Activated T-cell treated with anti-CD3 and anti-CD28 coated beads, Interleukin-2, amount 50 U/mL, for 72 hours (primary cell): ENCODE results near the gene ZNRF1. TPM values are rescaled to one million over a fixed set of nuclear protein-coding genes. Genes with fewer than 3 reads are reported as not detected.

Source experiments
- ATAC-seq, 2 donors: fragments of 150-1000 bp; cut with Tn5 transposase; replicated peaks in 1 of 2; 2 replicates each; pipeline ENCODE4 v1.10.0; 2021; ENCODE audit warnings: moderate library complexity in 2 of 2, mild to moderate bottlenecking in 1 of 2
- DNase-seq, 2 donors: peaks; one replicate each; pipeline ENCODE4 v3.0.0; 2021 to 2022; ENCODE audit warnings: mixed read lengths in 1 of 2
- H3K27ac Mint-ChIP-seq: one replicate; pipeline ENCODE4 v1.8.0; 2022; ENCODE audit warnings: mild to moderate bottlenecking, moderate library complexity, mixed read lengths
- H3K27me3 Mint-ChIP-seq: one replicate; pipeline ENCODE4 v1.8.0; 2022; ENCODE audit warnings: low read depth, mixed read lengths
- H3K36me3 Mint-ChIP-seq, 2 donors: one replicate each; pipeline ENCODE4 v1.8.0; 2022; ENCODE audit warnings: mixed read lengths in 2 of 2, mild to moderate bottlenecking in 1 of 2; ENCODE audit not compliant: insufficient read depth in 2 of 2
- H3K4me1 Mint-ChIP-seq: one replicate; pipeline ENCODE4 v1.8.0; 2022; ENCODE audit warnings: low read depth, mixed read lengths
- H3K4me3 Mint-ChIP-seq, 2 donors: one replicate each; pipeline ENCODE4 v1.8.0; 2022; ENCODE audit warnings: mild to moderate bottlenecking in 2 of 2, mixed read lengths in 2 of 2, moderate library complexity in 2 of 2
- H3K9me3 Mint-ChIP-seq, 2 donors: one replicate each; pipeline ENCODE4 v1.8.0; 2022; ENCODE audit warnings: mixed read lengths in 2 of 2
- total RNA-seq, 2 donors: library from RNA; stranded (reverse); gene quantifications; one replicate each; pipeline ENCODE4 v1.2.3, GENCODE V29; 2022

The ZNRF1 gene
- total RNA-seq, 2 donors from 2014 or later, result 42.9 to 69.1 TPM

DNA sequence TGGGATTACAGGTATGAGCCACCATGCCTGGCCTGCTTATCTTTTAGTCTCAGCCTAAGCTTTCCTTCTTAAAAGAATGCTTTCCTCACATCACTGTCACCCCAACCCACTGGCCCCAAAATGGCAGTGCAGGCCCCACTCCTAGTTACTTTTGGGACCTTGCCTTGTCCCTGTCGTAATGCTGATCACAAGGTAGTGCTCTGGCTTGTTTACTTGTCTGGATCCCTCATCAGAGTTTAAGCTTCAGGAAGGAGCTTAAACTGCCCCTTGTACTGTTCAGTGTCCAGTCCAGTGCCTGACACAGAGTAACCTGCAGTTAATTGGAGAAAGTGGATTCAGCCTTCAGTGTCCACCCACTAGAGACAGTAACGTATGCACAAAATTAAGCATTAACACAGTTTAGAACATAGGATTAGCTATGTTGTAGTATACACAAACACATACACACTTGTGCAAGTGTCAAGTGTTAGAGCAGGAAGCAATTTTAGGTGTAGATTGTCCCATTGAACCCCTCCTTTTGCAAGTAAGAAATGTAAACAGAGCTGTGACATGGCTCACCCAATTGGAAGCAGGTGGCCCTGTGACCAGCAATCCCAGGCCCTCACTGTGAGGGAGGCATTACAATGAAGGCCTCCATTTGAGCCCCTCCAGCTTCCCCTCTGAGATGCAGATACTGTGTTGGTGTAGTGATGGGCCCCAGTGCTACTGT lies 73.6 kb downstream of the ZNRF1 start:
- Mint-ChIP-seq H3K4me1 (peaks cover 48% of the 10 kb centered on the region), H3K36me3 (peaks cover 0 to 3% of the 10 kb centered on the region in 2 donors), H3K27me3 (no peaks in the 10 kb centered on the region), H3K4me3 (no peak overlapping the region), H3K27ac (no peak overlapping the region), H3K9me3 (peaks cover 0 to 3% of the 10 kb centered on the region in 2 donors)
- ATAC-seq (no peak), DNase-seq (no peak)

GRCh38 chr16:75073545-75074303 lies 74.9 kb downstream of the ZNRF1 start:
- peak overlapping the region; percentile 84 for H3K27ac Mint-ChIP-seq
- DNase-seq (no peak), ATAC-seq (no peak)
- H3K4me1 Mint-ChIP-seq, result peaks cover 54% of the 10 kb centered on the region
- peaks cover 0 to 6% of the 10 kb centered on the region in 2 donors for H3K9me3 Mint-ChIP-seq
- peaks cover 7 to 9% of the 10 kb centered on the region in 2 donors for H3K36me3 Mint-ChIP-seq
- H3K4me3 Mint-ChIP-seq, result peak overlapping the region; percentile 13 to 74
- H3K27me3 Mint-ChIP-seq, result no peaks in the 10 kb centered on the region

GRCh38 chr16:75074304-75074793 lies 75.5 kb downstream of the ZNRF1 start:
- H3K36me3 Mint-ChIP-seq, result peaks cover 9 to 11% of the 10 kb centered on the region in 2 donors
- ATAC-seq (no peak), DNase-seq (no peak)
- no peaks in the 10 kb centered on the region for H3K27me3 Mint-ChIP-seq
- peak overlapping the region; percentile 84 for H3K27ac Mint-ChIP-seq
- H3K4me1 Mint-ChIP-seq, result peaks cover 54% of the 10 kb centered on the region
- peak overlapping the region; percentile 13 to 74 for H3K4me3 Mint-ChIP-seq
- peaks cover 0 to 6% of the 10 kb centered on the region in 2 donors for H3K9me3 Mint-ChIP-seq

DNA sequence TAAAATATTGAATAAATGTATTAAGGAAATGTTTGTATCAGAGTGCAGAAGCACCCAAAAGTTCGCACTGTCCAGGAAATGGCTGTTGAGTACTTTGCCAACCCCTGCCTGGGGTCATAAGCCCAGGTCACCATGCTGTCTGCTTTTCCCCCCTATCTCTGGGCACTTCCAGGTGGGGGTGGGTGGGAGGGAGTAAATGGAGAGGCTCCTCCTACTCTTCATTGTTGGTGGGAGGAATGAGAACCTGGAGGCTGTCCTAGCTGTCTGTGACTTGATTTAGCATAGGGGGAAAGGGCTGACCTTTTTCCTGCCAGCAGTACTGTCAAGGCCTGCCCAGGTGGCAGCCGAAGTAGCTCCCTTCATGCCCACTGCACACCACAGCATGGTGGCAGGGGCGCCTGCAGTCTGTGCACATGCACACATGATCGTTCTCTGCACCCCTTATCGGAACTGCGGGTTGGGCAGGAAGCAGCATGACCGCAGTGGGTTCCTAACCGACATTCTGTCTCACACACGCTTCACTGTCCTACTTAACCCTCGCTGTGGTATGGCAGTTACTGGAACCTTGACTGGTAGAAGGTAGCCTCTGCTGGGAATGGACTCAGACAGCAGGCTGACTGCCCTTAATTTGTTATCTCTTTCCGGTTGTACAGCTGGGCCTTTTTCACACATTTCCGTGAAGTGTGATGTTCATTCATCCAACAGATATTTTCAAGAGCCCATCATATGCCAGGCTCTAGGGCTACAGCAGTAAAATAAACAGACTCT lies 76.3 kb downstream of the ZNRF1 start:
- DNase-seq (peak; percentile 89), ATAC-seq (peak; percentile 95 to 99)
- Mint-ChIP-seq H3K9me3 (peaks cover 0 to 6% of the 10 kb centered on the region in 2 donors), H3K27ac (peak overlapping the region; percentile 95), H3K4me1 (peaks cover 54% of the 10 kb centered on the region), H3K36me3 (peaks cover 9 to 11% of the 10 kb centered on the region in 2 donors), H3K4me3 (peak overlapping the region; percentile 73 to 83), H3K27me3 (no peaks in the 10 kb centered on the region)

DNA sequence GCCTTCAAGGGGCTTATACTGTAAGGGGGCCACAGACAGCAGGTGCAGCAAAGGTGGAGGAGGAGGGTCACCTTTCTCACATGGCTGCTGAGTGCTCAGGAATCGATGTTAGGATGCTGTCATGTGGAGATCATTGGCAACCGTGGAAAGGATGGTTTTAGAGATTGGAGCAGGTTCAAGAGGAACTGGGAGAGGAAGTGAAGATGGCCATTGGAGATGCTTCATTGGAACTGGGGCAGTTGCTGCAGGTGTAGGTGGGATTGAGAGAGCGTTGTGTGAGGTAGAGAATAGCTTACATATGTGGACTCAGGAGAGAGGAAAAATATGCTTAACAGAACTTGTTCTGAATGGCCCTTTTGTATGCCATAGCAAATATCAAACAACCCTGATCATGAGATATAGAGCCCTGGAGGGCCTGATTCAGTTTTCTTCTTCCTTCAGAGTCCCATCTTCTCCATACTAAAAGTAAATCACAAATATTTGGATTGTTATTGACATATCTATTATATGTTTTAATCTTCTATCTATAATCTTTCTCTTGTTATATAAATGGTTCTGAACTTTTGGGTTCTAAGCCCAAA lies 77.0 kb downstream of the ZNRF1 start:
- Mint-ChIP-seq H3K27me3 (no peaks in the 10 kb centered on the region), H3K4me1 (peaks cover 49% of the 10 kb centered on the region), H3K9me3 (peaks cover 0 to 6% of the 10 kb centered on the region in 2 donors), H3K27ac (peak overlapping the region; percentile 95), H3K4me3 (peak overlapping the region; percentile 73 to 83), H3K36me3 (peaks cover 9 to 11% of the 10 kb centered on the region in 2 donors)
- ATAC-seq (no peak), DNase-seq (no peak)

- H3K27me3 Mint-ChIP-seq, result no peaks in the 10 kb centered on the region
- H3K9me3 Mint-ChIP-seq, result peaks cover 0 to 6% of the 10 kb centered on the region in 2 donors
- H3K4me1 Mint-ChIP-seq, result peaks cover 41% of the 10 kb centered on the region
- H3K27ac Mint-ChIP-seq, result no peak overlapping the region
- ATAC-seq (no peak), DNase-seq (no peak)
- H3K4me3 Mint-ChIP-seq, result no peak overlapping the region
- H3K36me3 Mint-ChIP-seq, result peaks cover 9 to 11% of the 10 kb centered on the region in 2 donors
These were observed 80.1 kb downstream of the ZNRF1 start for GRCh38 chr16:75078886-75079285.

DNA sequence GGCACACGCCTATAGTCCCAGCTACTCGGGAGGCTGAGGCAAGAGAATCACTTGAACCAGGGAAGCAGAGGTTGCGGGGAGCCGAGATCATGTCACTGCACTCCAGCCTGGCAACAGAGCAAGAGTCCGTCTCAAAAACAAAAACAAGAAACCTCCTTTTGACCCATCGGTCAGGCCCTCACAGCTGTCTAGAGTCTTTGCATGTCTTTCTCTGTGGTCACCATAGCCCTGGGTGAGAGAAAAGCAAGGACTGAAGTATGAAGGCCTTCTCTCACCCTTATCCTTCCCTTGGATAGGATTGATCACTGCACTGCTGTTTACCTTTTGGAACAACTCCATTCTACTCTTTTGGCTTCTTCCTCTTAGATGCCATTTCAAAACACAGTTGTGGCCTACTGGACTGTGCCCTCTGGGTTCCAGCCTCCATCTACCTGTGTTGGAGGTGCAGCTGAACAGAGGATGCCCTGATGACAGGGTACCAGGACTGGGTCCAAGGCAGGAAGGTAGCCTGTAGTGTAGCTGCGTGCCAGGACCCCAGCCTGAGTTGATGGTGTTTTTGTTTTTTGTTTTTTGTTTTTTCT lies 80.6 kb downstream of the ZNRF1 start:
- H3K9me3 Mint-ChIP-seq, result peaks cover 0 to 6% of the 10 kb centered on the region in 2 donors
- no peak overlapping the region for H3K27ac Mint-ChIP-seq
- H3K4me3 Mint-ChIP-seq, result no peak overlapping the region
- no peaks in the 10 kb centered on the region for H3K27me3 Mint-ChIP-seq
- H3K4me1 Mint-ChIP-seq, result peaks cover 35% of the 10 kb centered on the region
- ATAC-seq (no peak), DNase-seq (no peak)
- peaks cover 9 to 11% of the 10 kb centered on the region in 2 donors for H3K36me3 Mint-ChIP-seq

- H3K4me1 Mint-ChIP-seq, result peaks cover 29% of the 10 kb centered on the region
- no peaks in the 10 kb centered on the region for H3K27me3 Mint-ChIP-seq
- ATAC-seq, result no peak
- no peak overlapping the region for H3K27ac Mint-ChIP-seq
- peaks cover 10 to 11% of the 10 kb centered on the region in 2 donors for H3K36me3 Mint-ChIP-seq
- H3K9me3 Mint-ChIP-seq, result peaks cover 0 to 6% of the 10 kb centered on the region in 2 donors
- no peak overlapping the region for H3K4me3 Mint-ChIP-seq
- DNase-seq, result no peak
These were observed 81.6 kb downstream of the ZNRF1 start for GRCh38 chr16:75080205-75081029.

DNA sequence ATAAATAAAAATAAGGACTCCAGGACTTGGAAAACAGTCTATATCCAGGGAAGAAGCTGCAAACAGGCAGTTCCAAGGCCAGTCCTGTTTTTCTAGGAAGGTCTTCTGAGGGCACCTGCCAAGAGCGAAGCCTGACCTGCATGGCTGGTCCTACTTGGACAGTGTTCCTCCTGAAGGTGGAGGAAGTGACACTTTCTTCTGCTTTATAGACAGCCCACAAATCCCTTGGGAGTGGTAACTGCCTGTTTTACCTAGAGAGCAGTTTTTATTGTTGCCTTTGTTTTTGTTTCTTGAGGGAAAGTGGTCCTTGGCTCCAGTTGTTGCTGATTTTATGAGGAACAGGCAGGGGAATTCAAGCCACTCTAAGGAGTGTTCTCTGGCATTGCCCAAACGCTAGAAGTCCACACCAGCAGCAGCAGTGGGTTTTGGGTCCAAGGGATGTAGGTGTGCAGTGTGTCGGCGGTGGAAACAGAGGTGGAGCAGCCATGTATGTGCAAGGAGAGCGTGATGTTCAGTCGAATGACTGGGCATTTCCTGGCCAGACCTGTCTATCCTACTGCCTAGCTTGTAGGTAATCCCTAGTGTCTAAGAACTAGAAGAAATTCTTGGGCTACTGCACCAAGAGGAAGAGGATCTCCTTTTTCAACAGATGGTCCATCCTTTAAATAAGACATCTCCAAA lies 82.5 kb downstream of the ZNRF1 start:
- H3K36me3 Mint-ChIP-seq, result peaks cover 9 to 12% of the 10 kb centered on the region in 2 donors
- peaks cover 0 to 3% of the 10 kb centered on the region in 2 donors for H3K9me3 Mint-ChIP-seq
- no peak overlapping the region for H3K27ac Mint-ChIP-seq
- peaks cover 20% of the 10 kb centered on the region for H3K4me1 Mint-ChIP-seq
- DNase-seq (no peak), ATAC-seq (no peak)
- H3K4me3 Mint-ChIP-seq, result no peak overlapping the region
- H3K27me3 Mint-ChIP-seq, result no peaks in the 10 kb centered on the region

DNA sequence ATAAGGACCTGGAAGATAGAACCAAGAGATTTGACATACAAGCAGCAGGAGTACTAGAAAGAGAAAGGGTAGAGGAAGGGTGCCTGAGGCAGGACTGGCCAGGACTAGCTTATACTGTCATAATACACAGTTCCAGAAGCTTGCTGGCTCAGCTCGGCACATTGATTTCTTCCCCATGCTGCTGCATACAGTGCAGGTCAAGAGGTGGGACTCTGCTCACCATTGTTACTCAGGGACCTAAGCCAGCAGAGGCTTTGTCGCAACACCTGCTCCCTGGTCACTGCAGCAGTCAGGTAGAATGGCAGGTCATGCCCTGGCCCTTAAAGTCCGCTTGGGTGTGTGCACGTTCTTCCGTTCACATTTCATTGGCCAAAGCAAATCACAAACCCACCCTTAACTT lies 85.0 kb downstream of the ZNRF1 start:
- DNase-seq (no peak), ATAC-seq (no peak)
- Mint-ChIP-seq H3K4me3 (no peak overlapping the region), H3K4me1 (peaks cover 5% of the 10 kb centered on the region), H3K36me3 (peaks cover 3 to 5% of the 10 kb centered on the region in 2 donors), H3K9me3 (no peaks in the 10 kb centered on the region), H3K27ac (no peak overlapping the region), H3K27me3 (no peaks in the 10 kb centered on the region)

- ATAC-seq (no peak), DNase-seq (no peak)
- Mint-ChIP-seq H3K36me3 (peaks cover 2 to 3% of the 10 kb centered on the region in 2 donors), H3K27ac (peak overlapping the region; percentile 84), H3K9me3 (no peaks in the 10 kb centered on the region), H3K4me3 (no peak overlapping the region), H3K27me3 (no peaks in the 10 kb centered on the region), H3K4me1 (peaks cover 19% of the 10 kb centered on the region)
These were observed 86.7 kb downstream of the ZNRF1 start for GRCh38 chr16:75085556-75085955.
